ENCODE results near the gene DHX16.

Gene DHX16

DNA sequence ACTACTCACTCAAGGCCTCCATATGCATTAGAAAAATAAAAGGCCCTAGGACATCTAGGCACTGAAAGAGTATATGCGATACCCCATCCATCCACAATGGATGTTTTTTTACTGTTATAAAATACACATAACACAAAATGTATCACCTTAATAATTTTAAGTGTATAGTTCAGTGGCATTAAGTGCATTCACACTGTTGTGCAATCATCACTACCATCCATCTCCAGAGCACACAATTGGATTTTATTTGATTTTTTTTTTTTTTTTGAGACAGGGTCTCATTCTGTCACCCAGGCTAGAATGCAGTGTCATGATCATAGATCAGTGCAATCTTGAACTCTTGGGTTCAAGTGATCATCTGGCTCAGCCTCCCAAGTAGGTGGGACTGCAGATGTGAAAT is 41.5 kb upstream of the DHX16 start:
- TF ChIP-seq FOXM1 (IDR thresholded peaks at IDR 0.05; ENCODE audit: borderline replicate concordance, low read depth), result no peak
- no peak for TF ChIP-seq ZBTB7A (IDR thresholded peaks at IDR 0.05; ENCODE audit: low read depth)
- no peak for TF ChIP-seq CREB1 (IDR thresholded peaks at IDR 0.05; ENCODE audit: low read depth)
- TF ChIP-seq CEBPB (IDR thresholded peaks at IDR 0.05), result no peak
- TF ChIP-seq, protein P1, sequence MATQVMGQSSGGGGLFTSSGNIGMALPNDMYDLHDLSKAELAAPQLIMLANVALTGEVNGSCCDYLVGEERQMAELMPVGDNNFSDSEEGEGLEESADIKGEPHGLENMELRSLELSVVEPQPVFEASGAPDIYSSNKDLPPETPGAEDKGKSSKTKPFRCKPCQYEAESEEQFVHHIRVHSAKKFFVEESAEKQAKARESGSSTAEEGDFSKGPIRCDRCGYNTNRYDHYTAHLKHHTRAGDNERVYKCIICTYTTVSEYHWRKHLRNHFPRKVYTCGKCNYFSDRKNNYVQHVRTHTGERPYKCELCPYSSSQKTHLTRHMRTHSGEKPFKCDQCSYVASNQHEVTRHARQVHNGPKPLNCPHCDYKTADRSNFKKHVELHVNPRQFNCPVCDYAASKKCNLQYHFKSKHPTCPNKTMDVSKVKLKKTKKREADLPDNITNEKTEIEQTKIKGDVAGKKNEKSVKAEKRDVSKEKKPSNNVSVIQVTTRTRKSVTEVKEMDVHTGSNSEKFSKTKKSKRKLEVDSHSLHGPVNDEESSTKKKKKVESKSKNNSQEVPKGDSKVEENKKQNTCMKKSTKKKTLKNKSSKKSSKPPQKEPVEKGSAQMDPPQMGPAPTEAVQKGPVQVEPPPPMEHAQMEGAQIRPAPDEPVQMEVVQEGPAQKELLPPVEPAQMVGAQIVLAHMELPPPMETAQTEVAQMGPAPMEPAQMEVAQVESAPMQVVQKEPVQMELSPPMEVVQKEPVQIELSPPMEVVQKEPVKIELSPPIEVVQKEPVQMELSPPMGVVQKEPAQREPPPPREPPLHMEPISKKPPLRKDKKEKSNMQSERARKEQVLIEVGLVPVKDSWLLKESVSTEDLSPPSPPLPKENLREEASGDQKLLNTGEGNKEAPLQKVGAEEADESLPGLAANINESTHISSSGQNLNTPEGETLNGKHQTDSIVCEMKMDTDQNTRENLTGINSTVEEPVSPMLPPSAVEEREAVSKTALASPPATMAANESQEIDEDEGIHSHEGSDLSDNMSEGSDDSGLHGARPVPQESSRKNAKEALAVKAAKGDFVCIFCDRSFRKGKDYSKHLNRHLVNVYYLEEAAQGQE (IDR thresholded peaks at IDR 0.05; ENCODE audit: low read depth), result no peak
- TF ChIP-seq TCF12 (IDR thresholded peaks at IDR 0.05; ENCODE audit: low read depth), result no peak
- TF ChIP-seq EP300 (IDR thresholded peaks at IDR 0.05; ENCODE audit: borderline replicate concordance), result no peak
- TF ChIP-seq, protein P2, sequence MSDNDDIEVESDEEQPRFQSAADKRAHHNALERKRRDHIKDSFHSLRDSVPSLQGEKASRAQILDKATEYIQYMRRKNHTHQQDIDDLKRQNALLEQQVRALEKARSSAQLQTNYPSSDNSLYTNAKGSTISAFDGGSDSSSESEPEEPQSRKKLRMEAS (IDR thresholded peaks at IDR 0.05), result no peak
- TF ChIP-seq TAF1 (IDR thresholded peaks at IDR 0.05; ENCODE audit: low read depth), result no peak
- no peak for TF ChIP-seq TEAD4 (IDR thresholded peaks at IDR 0.05)
- TF ChIP-seq RAD21 (IDR thresholded peaks at IDR 0.05; ENCODE audit: low read depth), result no peak

DNA sequence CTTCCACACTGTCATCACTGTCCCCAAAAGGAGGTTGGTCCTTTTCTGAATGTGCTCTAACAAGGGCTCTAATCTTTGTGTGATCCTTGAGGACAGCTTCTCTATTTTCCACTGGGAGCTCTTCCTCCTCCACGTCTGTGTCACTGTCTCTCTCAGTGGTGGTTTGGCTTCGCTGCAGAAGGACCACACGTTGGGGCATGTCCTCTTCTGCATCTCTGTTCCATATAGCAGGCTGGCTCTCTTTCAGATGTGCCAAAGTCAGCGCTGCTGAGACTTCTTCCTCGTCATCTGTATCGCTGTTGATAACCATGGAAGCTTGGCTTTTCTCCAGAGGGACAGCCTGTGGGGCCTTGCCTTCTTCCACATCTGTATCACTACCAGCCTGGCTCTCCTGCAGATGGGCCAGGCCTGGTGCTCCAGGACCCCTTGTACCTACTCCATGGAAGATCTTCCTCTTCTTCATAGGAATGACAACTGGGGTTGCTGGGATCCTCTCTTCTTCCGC is 39.7 kb upstream of the DHX16 start:
- TF ChIP-seq TEAD4 (IDR thresholded peaks at IDR 0.05), result no peak
- TF ChIP-seq EP300 (IDR thresholded peaks at IDR 0.05; ENCODE audit: borderline replicate concordance), result no peak
- TF ChIP-seq, protein P3, sequence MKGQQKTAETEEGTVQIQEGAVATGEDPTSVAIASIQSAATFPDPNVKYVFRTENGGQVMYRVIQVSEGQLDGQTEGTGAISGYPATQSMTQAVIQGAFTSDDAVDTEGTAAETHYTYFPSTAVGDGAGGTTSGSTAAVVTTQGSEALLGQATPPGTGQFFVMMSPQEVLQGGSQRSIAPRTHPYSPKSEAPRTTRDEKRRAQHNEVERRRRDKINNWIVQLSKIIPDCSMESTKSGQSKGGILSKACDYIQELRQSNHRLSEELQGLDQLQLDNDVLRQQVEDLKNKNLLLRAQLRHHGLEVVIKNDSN (IDR thresholded peaks at IDR 0.05), result no peak
- TF ChIP-seq EGR1 (IDR thresholded peaks at IDR 0.05), result no peak
- TF ChIP-seq, protein P1 (IDR thresholded peaks at IDR 0.05; ENCODE audit: low read depth), result no peak

DNA sequence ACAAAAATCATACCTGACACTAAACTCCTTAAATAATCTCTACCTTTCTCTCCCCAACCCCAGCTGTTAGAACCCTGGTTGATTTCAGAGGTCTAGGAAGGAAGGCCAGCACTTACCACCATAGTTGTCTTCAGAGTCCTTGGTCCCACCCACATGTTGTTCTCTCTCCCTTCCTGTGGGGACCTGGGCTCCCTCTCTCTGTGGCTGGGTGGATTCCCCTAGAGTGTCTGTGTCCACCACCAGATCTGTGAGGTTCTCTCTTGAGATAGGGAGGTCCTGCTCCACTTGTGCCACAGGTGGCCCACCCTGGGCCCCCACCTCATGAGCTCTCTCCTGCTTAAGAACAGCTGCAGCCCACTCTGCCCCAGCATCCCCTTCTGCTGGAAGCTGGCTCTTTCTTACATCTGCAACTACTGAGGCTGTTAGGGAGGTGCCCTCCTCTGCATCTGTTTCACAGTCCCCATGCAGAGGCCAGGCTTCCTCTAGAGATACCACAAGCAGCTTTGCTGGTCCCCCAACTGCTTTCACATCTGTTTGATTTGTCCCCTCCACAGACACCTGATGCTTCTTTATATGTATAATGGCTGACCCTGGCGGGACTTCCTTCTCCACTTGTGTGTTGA is 39.1 kb upstream of the DHX16 start:
- no peak for TF ChIP-seq CEBPB (IDR thresholded peaks at IDR 0.05)
- TF ChIP-seq RAD21 (IDR thresholded peaks at IDR 0.05; ENCODE audit: low read depth), result no peak
- TF ChIP-seq, protein P3 (IDR thresholded peaks at IDR 0.05), result no peak
- TF ChIP-seq EGR1 (IDR thresholded peaks at IDR 0.05), result no peak
- TF ChIP-seq TAF1 (IDR thresholded peaks at IDR 0.05; ENCODE audit: low read depth), result no peak
- TF ChIP-seq, protein P1 (IDR thresholded peaks at IDR 0.05; ENCODE audit: low read depth), result no peak
- no peak for TF ChIP-seq TEAD4 (IDR thresholded peaks at IDR 0.05)
- TF ChIP-seq TCF12 (IDR thresholded peaks at IDR 0.05; ENCODE audit: low read depth), result no peak
- no peak for TF ChIP-seq ZBTB7A (IDR thresholded peaks at IDR 0.05; ENCODE audit: low read depth)
- TF ChIP-seq, protein P2 (IDR thresholded peaks at IDR 0.05), result no peak
- TF ChIP-seq NFIC (IDR thresholded peaks at IDR 0.05), result no peak
- TF ChIP-seq CREB1 (IDR thresholded peaks at IDR 0.05; ENCODE audit: low read depth), result no peak
- TF ChIP-seq FOXM1 (IDR thresholded peaks at IDR 0.05; ENCODE audit: borderline replicate concordance, low read depth), result no peak
- no peak for TF ChIP-seq YY1 (IDR thresholded peaks at IDR 0.05; ENCODE audit: low read depth)
- no peak for TF ChIP-seq EP300 (IDR thresholded peaks at IDR 0.05; ENCODE audit: borderline replicate concordance)

DNA sequence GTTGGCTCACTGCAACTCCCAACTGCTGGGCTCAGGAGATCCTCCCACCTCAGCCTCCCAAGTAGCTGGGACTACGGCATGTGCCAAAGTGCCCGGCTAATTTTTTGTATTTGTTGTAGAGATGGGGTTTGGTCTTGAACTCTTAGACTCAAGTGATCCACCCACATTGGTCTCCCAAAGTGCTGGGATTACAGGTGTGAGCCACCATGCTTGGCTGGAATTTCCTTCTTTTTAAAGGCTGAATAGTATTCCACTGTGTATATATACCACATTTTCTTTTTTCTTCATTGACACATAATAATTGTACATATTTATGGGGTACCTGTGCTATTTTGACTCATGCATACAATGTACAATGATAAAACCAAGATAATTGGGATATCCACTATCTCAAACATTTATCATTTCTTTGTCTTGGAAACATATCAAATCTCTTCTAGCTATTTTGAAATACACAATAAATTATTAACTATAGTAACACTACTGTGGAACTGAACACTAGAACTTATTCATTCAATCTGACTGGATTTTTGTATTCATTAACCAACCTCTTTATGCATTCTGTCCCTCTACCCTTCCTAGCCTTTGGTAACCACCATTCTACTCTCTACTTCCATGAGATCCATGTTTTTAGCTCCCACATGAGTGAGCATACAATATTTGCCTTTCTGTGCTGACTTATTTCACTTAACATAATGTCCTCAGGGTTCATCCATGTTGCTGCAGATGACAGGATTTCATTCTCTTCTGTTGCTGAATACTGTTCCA is 36.5 kb upstream of the DHX16 start:
- TF ChIP-seq TCF12 (IDR thresholded peaks at IDR 0.05; ENCODE audit: low read depth), result no peak
- TF ChIP-seq, protein P2 (IDR thresholded peaks at IDR 0.05), result no peak
- no peak for TF ChIP-seq TAF1 (IDR thresholded peaks at IDR 0.05; ENCODE audit: low read depth)
- TF ChIP-seq, protein P1 (IDR thresholded peaks at IDR 0.05; ENCODE audit: low read depth), result no peak
- no peak for TF ChIP-seq CEBPB (IDR thresholded peaks at IDR 0.05)
- TF ChIP-seq RAD21 (IDR thresholded peaks at IDR 0.05; ENCODE audit: low read depth), result no peak
- no peak for TF ChIP-seq EP300 (IDR thresholded peaks at IDR 0.05; ENCODE audit: borderline replicate concordance)
- TF ChIP-seq, protein P3 (IDR thresholded peaks at IDR 0.05), result no peak
- TF ChIP-seq YY1 (IDR thresholded peaks at IDR 0.05; ENCODE audit: low read depth), result no peak
- TF ChIP-seq NFIC (IDR thresholded peaks at IDR 0.05), result no peak
- TF ChIP-seq ZBTB7A (IDR thresholded peaks at IDR 0.05; ENCODE audit: low read depth), result no peak
- TF ChIP-seq TEAD4 (IDR thresholded peaks at IDR 0.05), result no peak
- no peak for TF ChIP-seq EGR1 (IDR thresholded peaks at IDR 0.05)
- no peak for TF ChIP-seq FOXM1 (IDR thresholded peaks at IDR 0.05; ENCODE audit: borderline replicate concordance, low read depth)
- no peak for TF ChIP-seq CREB1 (IDR thresholded peaks at IDR 0.05; ENCODE audit: low read depth)
